ENCODE measurements around the gene SLC17A9. TPM values are rescaled to one million over a fixed set of nuclear protein-coding genes. Genes with fewer than 3 reads are reported as not detected.

SLC17A9 gene
- total RNA-seq, 1 experiment from 2014 or later = 0.17 TPM

- Histone ChIP-seq H3K4me1 (ENCODE audit: insufficient read depth, low read length, poor library complexity, severe bottlenecking) (no peaks in the 10 kb centered on the region), H3K9me3 (ENCODE audit: low read depth, low read length, poor library complexity, severe bottlenecking) (peaks cover 10% of the 10 kb centered on the region), H3K4me3 (ENCODE audit: low read depth, low read length, poor library complexity, severe bottlenecking) (no peak overlapping the region), H3K36me3 (ENCODE audit: insufficient read depth, low read length, poor library complexity, severe bottlenecking) (no peaks in the 10 kb centered on the region), H3K27me3 (replicated peaks; ENCODE audit: insufficient read depth, low read depth, low read length, poor library complexity) (peaks cover 51% of the 10 kb centered on the region), H3K27ac (ENCODE audit: low read depth, low read length, poor library complexity, severe bottlenecking) (no peak overlapping the region)
- TF ChIP-seq CTCF (conservative IDR thresholded peaks at IDR 0.05; ENCODE audit: low read depth, low read length) (no peak), EZH2 (IDR thresholded peaks at IDR 0.05; ENCODE audit: borderline replicate concordance, low read depth, low read length, poor library complexity, severe bottlenecking) (no peak)
- DNase-seq (ENCODE audit: low spot score) = no peak
- BruUV-seq (replicated peaks) = no TSS peak
- POLR2A ChIA-PET (ENCODE audit: low non-redundant PET) = no interaction called here
- intact Hi-C loops (cut with micrococcal nuclease; ENCODE audit: unreplicated experiment) = no loop called here
- CTCF ChIA-PET = no interaction called here
These were observed 62.2 kb downstream of the SLC17A9 start for GRCh38 chr20:63014710-63015109.

DNA sequence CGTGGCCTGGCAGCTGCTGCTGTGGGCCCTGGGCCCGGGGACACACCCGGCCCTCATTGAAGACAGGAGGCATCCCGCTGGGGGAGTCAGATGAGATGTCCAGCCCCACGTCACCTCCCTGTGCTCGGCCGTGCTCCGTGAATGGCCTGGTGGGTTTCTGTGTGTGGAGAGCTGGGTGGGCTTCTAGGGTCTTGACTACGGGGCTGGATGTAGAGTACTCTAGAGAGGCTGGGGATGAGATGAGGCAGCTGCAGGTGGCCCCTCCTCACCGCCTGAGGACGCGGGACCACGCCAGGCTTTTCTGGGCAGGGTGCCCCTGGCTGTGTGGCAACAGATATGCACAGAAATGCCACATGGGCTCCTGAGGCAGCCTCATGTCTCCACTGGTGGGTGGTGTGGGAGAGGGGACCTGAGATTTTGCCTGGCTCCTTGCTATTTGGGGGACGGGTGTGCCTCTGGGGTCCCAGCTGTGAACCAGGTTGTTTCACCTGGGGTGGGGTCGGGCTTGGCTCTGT, 62.7 kb downstream of the SLC17A9 start:
- Histone ChIP-seq H3K27ac (ENCODE audit: low read depth, low read length, poor library complexity, severe bottlenecking) (no peak overlapping the region), H3K4me3 (ENCODE audit: low read depth, low read length, poor library complexity, severe bottlenecking) (no peak overlapping the region), H3K4me1 (ENCODE audit: insufficient read depth, low read length, poor library complexity, severe bottlenecking) (no peaks in the 10 kb centered on the region), H3K36me3 (ENCODE audit: insufficient read depth, low read length, poor library complexity, severe bottlenecking) (no peaks in the 10 kb centered on the region), H3K9me3 (ENCODE audit: low read depth, low read length, poor library complexity, severe bottlenecking) (peaks cover 10% of the 10 kb centered on the region), H3K27me3 (replicated peaks; ENCODE audit: insufficient read depth, low read depth, low read length, poor library complexity) (peaks cover 46% of the 10 kb centered on the region)
- intact Hi-C loops (cut with micrococcal nuclease; ENCODE audit: unreplicated experiment) = no loop called here
- no TSS peak for BruUV-seq (replicated peaks)
- ChIA-PET CTCF (no interaction called here), POLR2A (ENCODE audit: low non-redundant PET) (no interaction called here)
- no peak for DNase-seq (ENCODE audit: low spot score)
- TF ChIP-seq CTCF (conservative IDR thresholded peaks at IDR 0.05; ENCODE audit: low read depth, low read length) (no peak), EZH2 (IDR thresholded peaks at IDR 0.05; ENCODE audit: borderline replicate concordance, low read depth, low read length, poor library complexity, severe bottlenecking) (no peak)

DNA sequence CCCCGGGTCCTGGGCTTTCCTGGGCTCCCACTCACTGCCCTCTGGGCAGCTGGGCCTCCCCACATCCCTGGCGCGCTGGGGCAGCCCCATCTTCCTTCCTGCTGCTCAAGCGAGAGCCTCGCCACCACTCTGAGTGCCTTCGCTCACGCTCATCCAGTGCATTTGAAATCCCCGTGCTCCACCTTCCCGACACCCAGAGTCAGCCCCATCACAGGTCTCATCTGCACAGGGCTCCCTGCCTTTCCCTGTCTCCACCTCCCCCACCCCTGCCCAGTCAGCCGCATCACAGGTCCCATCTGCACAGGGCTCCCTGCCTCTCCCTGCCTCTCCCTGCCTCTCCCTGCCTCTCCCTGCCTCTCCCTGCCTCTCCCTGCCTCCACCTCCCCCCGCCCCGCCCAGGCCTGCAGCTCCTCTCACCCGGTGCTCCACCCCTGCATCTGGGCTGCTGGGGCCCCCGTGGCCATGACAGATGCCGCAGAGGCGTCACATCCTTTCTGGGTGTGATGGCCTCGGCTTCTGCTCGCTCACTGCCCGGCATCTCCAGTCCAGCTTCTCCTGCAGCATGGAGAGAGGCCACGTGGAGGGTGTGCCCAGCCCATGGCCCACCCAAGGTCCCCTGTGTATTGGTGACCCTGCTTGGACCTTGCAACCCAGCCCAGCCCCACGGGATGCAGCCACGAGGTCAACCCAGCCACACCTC, 63.3 kb downstream of the SLC17A9 start:
- POLR2A ChIA-PET (ENCODE audit: low non-redundant PET) = no interaction called here
- no peak for DNase-seq (ENCODE audit: low spot score)
- H3K36me3 ChIP-seq (ENCODE audit: insufficient read depth, low read length, poor library complexity, severe bottlenecking) = no peaks in the 10 kb centered on the region
- intact Hi-C loops (cut with micrococcal nuclease; ENCODE audit: unreplicated experiment) = no loop called here
- H3K27ac ChIP-seq (ENCODE audit: low read depth, low read length, poor library complexity, severe bottlenecking) = no peak overlapping the region
- no TSS peak for BruUV-seq (replicated peaks)
- H3K9me3 ChIP-seq (ENCODE audit: low read depth, low read length, poor library complexity, severe bottlenecking) = peaks cover 10% of the 10 kb centered on the region
- H3K4me3 ChIP-seq (ENCODE audit: low read depth, low read length, poor library complexity, severe bottlenecking) = no peak overlapping the region
- peaks cover 42% of the 10 kb centered on the region for H3K27me3 ChIP-seq (replicated peaks; ENCODE audit: insufficient read depth, low read depth, low read length, poor library complexity)
- no peak for TF ChIP-seq EZH2 (IDR thresholded peaks at IDR 0.05; ENCODE audit: borderline replicate concordance, low read depth, low read length, poor library complexity, severe bottlenecking)
- H3K4me1 ChIP-seq (ENCODE audit: insufficient read depth, low read length, poor library complexity, severe bottlenecking) = no peaks in the 10 kb centered on the region
- CTCF ChIA-PET = no interaction called here

Data from A673 (cell line).